HCT116 (cell line): ENCODE measurements around the gene LCNL1. TPM values are rescaled to one million over a fixed set of nuclear protein-coding genes. Genes with fewer than 3 reads are reported as not detected.

Source experiments
- ATAC-seq: fragments of 200-7000 bp; cut with Tn5 transposase; 2 replicates; pipeline ENCODE4 v1.9.1; 2020; ENCODE audit warnings: mild to moderate bottlenecking, moderate library complexity
- BruUV-seq: library from RNA; stranded (reverse); fragments of 400-500 nt; replicated peaks from 2 replicates; lab custom pipeline; 2021; lab: Mats Ljungman, UMichigan
- CTCF ChIA-PET: fragments of 300-600 bp; sonication (Branson Sonifier 250); formaldehyde crosslinking; loops from one replicate; lab custom pipeline; 2021; ENCODE audit warnings: antibody characterized with exemption; lab: Charles Lee
- POLR2A ChIA-PET: fragments of 300-600, 350-600 bp; sonication (Branson Sonifier 250); formaldehyde crosslinking; loops from one replicate; lab custom pipeline; 2021; ENCODE audit warnings: antibody characterized with exemption; lab: Charles Lee
- RAD21 ChIA-PET, 2 experiments: fragments of 300-600 bp; sonication (Branson Sonifier 250); formaldehyde crosslinking; loops; one replicate each; lab custom pipeline; 2023; ENCODE audit warnings: low total read pairs in 2 of 2; ENCODE audit not compliant: uncharacterized antibody in 2 of 2, unreplicated experiment in 2 of 2, low non-redundant PET in 1 of 2; lab: Charles Lee
- DNase-seq: peaks from one replicate; pipeline ENCODE4 v3.0.0-alpha.2; 2010; ENCODE audit warnings: low read depth, low spot score
- H2AFZ ChIP-seq: fragments of 200-600 bp; shearing (Covaris generic), sonication (generic); 2 replicates; pipeline ENCODE4 v1.6.1; 2017; ENCODE audit warnings: low read depth, mixed run types, mixed read lengths, antibody characterized with exemption, low read length; ENCODE audit not compliant: poor library complexity, severe bottlenecking
- H3K27ac ChIP-seq: 2 replicates; pipeline ENCODE4 v1.5.1; 2012; ENCODE audit warnings: low read depth, low read length
- H3K27me3 ChIP-seq: fragments of 200-600 bp; sonication (generic); 2 replicates; pipeline ENCODE4 v1.6.1; 2016; ENCODE audit warnings: mixed run types, low read length, mixed read lengths; ENCODE audit not compliant: insufficient read depth
- H3K36me3 ChIP-seq, 2 experiments: fragments of 200-500 bp in 1 of 2; fragments of 200-600 bp in 1 of 2; sonication (Bioruptor generic) in 1 of 2; sonication (generic) in 1 of 2; 2 replicates each; pipeline versions ENCODE4 v1.5.1 to v1.6.1; 2014 to 2016; ENCODE audit warnings: low read length in 2 of 2, inconsistent platforms in 1 of 2, mixed read lengths in 1 of 2, mixed run types in 1 of 2; ENCODE audit not compliant: insufficient read depth in 2 of 2, control insufficient read depth in 1 of 2
- H3K4me1 ChIP-seq, 2 experiments: fragments of 200-600 bp in 1 of 2; sonication (generic) in 1 of 2; 2 replicates each; pipeline versions ENCODE4 v1.5.1 to v1.6.1; 2012 to 2017; ENCODE audit warnings: low read length in 2 of 2, inconsistent platforms in 1 of 2, mild to moderate bottlenecking in 1 of 2, mixed read lengths in 1 of 2, mixed run types in 1 of 2, moderate library complexity in 1 of 2; ENCODE audit not compliant: insufficient read depth in 2 of 2, control insufficient read depth in 1 of 2
- H3K4me2 ChIP-seq: fragments of 200-600 bp; sonication (generic); 2 replicates; pipeline ENCODE4 v1.6.1; 2017; ENCODE audit warnings: mixed run types, low read length, mixed read lengths
- H3K4me3 ChIP-seq, 2 experiments: fragments of 200-600 bp in 1 of 2; sonication (generic) in 1 of 2; replicated peaks in 1 of 2; 2 replicates each; pipeline ENCODE4 v1.5.1; 2011 to 2016; ENCODE audit warnings: low read length in 2 of 2, control low read depth in 1 of 2, low read depth in 1 of 2, mild to moderate bottlenecking in 1 of 2, mixed read lengths in 1 of 2, mixed run types in 1 of 2
- H3K79me2 ChIP-seq: fragments of 200-600 bp; sonication (generic); 2 replicates; pipeline ENCODE4 v1.6.1; 2017; ENCODE audit warnings: mild to moderate bottlenecking, mixed run types, low read length, moderate library complexity, mixed read lengths; ENCODE audit not compliant: insufficient read depth
- H3K9ac ChIP-seq: fragments of 200-600 bp; sonication (generic); 2 replicates; pipeline ENCODE4 v1.6.1; 2016; ENCODE audit warnings: low read length, mixed read lengths
- H3K9me2 ChIP-seq: fragments of 200-600 bp; sonication (generic), shearing (Covaris generic); 2 replicates; pipeline ENCODE4 v1.6.1; 2017; ENCODE audit warnings: mixed run types, mild to moderate bottlenecking, moderate library complexity; ENCODE audit not compliant: insufficient read depth
- H3K9me3 ChIP-seq, 2 experiments: fragments of 200-500 bp in 1 of 2; fragments of 200-600 bp in 1 of 2; sonication (Bioruptor generic) in 1 of 2; sonication (generic) in 1 of 2; 2 replicates each; pipeline ENCODE4 v1.6.1; 2014 to 2017; ENCODE audit warnings: low read length in 2 of 2, mixed read lengths in 2 of 2, inconsistent platforms in 1 of 2, low read depth in 1 of 2, mild to moderate bottlenecking in 1 of 2, mixed run types in 1 of 2, moderate library complexity in 1 of 2; ENCODE audit not compliant: control insufficient read depth in 1 of 2, insufficient read depth in 1 of 2
- H4K20me1 ChIP-seq: fragments of 200-600 bp; sonication (generic), shearing (Covaris generic); 2 replicates; pipeline ENCODE4 v1.6.1; 2017; ENCODE audit warnings: mixed run types, mild to moderate bottlenecking, moderate library complexity; ENCODE audit not compliant: insufficient read depth
- ATF3 ChIP-seq: IDR thresholded peaks from 2 replicates; pipeline ENCODE4 v1.6.1; 2012
- CBX3 ChIP-seq: IDR thresholded peaks from 2 replicates; pipeline ENCODE4 v1.6.1; 2012; ENCODE audit warnings: low read depth
- CEBPB ChIP-seq: IDR thresholded peaks from 2 replicates; pipeline ENCODE4 v1.6.1; 2012; ENCODE audit warnings: low read depth
- EGR1 ChIP-seq: IDR thresholded peaks from 2 replicates; pipeline ENCODE4 v1.6.1; 2012; ENCODE audit warnings: low read depth
- ELF1 ChIP-seq: IDR thresholded peaks from 2 replicates; pipeline ENCODE4 v1.6.1; 2012; ENCODE audit warnings: low read depth, borderline replicate concordance
- EZH2 ChIP-seq: fragments of 200-600 bp; sonication (generic); IDR thresholded peaks from 2 replicates; pipeline ENCODE4 v1.6.1; 2017; ENCODE audit warnings: antibody characterized with exemption, mixed run types
- EZH2phosphoT487 ChIP-seq: fragments of 200-600 bp; IDR thresholded peaks from 2 replicates; pipeline ENCODE4 v1.6.1; 2018; ENCODE audit warnings: antibody characterized with exemption, borderline replicate concordance
- FOSL1 ChIP-seq: IDR thresholded peaks from 2 replicates; pipeline ENCODE4 v1.6.1; 2012; ENCODE audit warnings: low read depth
- JUND ChIP-seq: IDR thresholded peaks from 2 replicates; pipeline ENCODE4 v1.6.1; 2012
- POLR2A ChIP-seq: IDR thresholded peaks from 2 replicates; pipeline ENCODE4 v1.7.0; 2011; ENCODE audit warnings: borderline replicate concordance; ENCODE audit not compliant: insufficient read depth, insufficient read length; ENCODE audit errors: extremely low read depth
- RAD21 ChIP-seq: IDR thresholded peaks from 2 replicates; pipeline ENCODE4 v1.6.1; 2012; ENCODE audit warnings: low read depth, mild to moderate bottlenecking
- SIN3A ChIP-seq: IDR thresholded peaks from 2 replicates; pipeline ENCODE4 v1.6.1; 2012; ENCODE audit warnings: low read depth
- SP1 ChIP-seq: IDR thresholded peaks from 2 replicates; pipeline ENCODE4 v1.6.1; 2012; ENCODE audit warnings: low read depth
- SRF ChIP-seq: IDR thresholded peaks from 2 replicates; pipeline ENCODE4 v1.6.1; 2012; ENCODE audit warnings: low read depth
- TCF7L2 ChIP-seq: IDR thresholded peaks from 2 replicates; pipeline ENCODE4 v1.7.0; 2011; ENCODE audit warnings: borderline replicate concordance, inconsistent platforms; ENCODE audit not compliant: insufficient read depth, insufficient read length; ENCODE audit errors: extremely low read depth
- ZNF274 ChIP-seq: fragments of 200-500 bp; sonication (Bioruptor generic); IDR thresholded peaks from 2 replicates; pipeline ENCODE4 v1.6.1; 2014; ENCODE audit warnings: mild to moderate bottlenecking, low read depth, low read length, inconsistent platforms
- intact Hi-C: fragments of 100-400 bp; cut with micrococcal nuclease; formaldehyde crosslinking; loops from 2 replicates; pipeline ENCODE4 v1.10.0; 2022
- total RNA-seq: library from RNA; stranded (reverse); gene quantifications from one replicate; pipeline ENCODE4 v1.2.1, GENCODE V29; 2021; ENCODE audit not compliant: unreplicated experiment
- TF ChIP-seq, protein P1 (sequence below): IDR thresholded peaks from 2 replicates; pipeline ENCODE4 v1.6.1; 2012; ENCODE audit warnings: low read depth

The LCNL1 gene
- total RNA-seq, 1 experiment from 2014 or later, result 0.44 TPM

DNA sequence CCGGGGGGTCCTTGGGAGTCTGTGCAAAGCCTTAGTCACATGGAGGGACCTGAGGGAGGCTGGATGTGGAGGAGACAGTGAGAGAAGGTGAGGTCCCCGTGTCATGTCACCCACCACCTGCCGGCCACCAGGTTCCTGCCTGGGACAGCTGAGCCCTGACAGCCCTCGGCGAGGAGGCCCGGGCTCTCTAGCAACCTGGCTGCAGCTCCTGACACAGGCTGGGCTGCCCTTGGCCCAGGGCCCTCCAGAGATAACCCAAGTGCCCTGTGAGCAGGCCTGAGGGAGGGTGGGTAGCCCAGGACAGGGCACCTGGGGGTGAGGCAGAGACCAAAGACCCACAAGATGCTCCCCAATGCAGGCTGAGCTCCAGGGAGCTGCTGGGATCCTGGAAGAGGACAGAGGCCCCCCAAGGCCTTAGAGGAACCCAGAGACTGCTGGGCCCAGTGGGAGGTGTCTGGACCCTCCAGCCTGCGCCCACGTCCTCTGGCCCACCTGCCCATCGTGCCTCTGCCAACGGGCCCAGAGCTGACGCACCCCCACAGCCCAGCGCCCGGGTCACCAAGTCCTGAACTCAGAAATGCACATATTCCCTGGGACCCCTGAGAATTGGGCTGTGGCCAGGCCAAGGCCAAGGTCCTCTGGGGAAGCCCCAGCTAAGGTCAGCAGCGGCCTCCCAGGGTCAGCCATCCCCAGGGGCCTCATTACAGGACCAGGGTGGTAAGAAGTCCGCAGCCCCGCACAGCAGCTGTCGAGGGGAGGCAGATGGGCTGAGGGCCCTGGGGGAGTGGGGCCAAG, 14.3 kb upstream of the LCNL1 start:
- CTCF ChIA-PET, result no interaction called here
- Histone ChIP-seq H3K4me1 (peaks cover 11 to 24% of the 10 kb centered on the region in 2 experiments), H3K36me3 (no peaks in the 10 kb centered on the region), H2AFZ (no peak overlapping the region), H3K4me2 (no peak overlapping the region), H3K4me3 (no peak overlapping the region), H3K27ac (no peak overlapping the region; the same call in 1 of the 2 replicates)
- BruUV-seq, result no TSS peak
- POLR2A ChIA-PET, result interaction anchor here (1.2 kb wide), 1 partner anchor 10 kb away, joined by 5 read pairs; no protein-coding TSS in a partner anchor
- TF ChIP-seq ELF1, result no peak
- TF ChIP-seq RAD21, result no peak
- no peak for TF ChIP-seq CBX3
- TF ChIP-seq ATF3, result no peak
- no peak for TF ChIP-seq EZH2
- no peak for TF ChIP-seq JUND
- no peak for TF ChIP-seq CEBPB
- TF ChIP-seq SP1, result no peak
- TF ChIP-seq SIN3A, result no peak
- no peak for TF ChIP-seq ZNF274
- TF ChIP-seq TCF7L2, result no peak
- TF ChIP-seq EZH2phosphoT487, result no peak
- no peak for TF ChIP-seq EGR1
- TF ChIP-seq SRF, result no peak
- no peak for TF ChIP-seq FOSL1
- TF ChIP-seq, protein P1, sequence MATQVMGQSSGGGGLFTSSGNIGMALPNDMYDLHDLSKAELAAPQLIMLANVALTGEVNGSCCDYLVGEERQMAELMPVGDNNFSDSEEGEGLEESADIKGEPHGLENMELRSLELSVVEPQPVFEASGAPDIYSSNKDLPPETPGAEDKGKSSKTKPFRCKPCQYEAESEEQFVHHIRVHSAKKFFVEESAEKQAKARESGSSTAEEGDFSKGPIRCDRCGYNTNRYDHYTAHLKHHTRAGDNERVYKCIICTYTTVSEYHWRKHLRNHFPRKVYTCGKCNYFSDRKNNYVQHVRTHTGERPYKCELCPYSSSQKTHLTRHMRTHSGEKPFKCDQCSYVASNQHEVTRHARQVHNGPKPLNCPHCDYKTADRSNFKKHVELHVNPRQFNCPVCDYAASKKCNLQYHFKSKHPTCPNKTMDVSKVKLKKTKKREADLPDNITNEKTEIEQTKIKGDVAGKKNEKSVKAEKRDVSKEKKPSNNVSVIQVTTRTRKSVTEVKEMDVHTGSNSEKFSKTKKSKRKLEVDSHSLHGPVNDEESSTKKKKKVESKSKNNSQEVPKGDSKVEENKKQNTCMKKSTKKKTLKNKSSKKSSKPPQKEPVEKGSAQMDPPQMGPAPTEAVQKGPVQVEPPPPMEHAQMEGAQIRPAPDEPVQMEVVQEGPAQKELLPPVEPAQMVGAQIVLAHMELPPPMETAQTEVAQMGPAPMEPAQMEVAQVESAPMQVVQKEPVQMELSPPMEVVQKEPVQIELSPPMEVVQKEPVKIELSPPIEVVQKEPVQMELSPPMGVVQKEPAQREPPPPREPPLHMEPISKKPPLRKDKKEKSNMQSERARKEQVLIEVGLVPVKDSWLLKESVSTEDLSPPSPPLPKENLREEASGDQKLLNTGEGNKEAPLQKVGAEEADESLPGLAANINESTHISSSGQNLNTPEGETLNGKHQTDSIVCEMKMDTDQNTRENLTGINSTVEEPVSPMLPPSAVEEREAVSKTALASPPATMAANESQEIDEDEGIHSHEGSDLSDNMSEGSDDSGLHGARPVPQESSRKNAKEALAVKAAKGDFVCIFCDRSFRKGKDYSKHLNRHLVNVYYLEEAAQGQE, result no peak
- no peak for TF ChIP-seq POLR2A
- TF ChIP-seq, all 23 proteins: peak for 0
- Histone ChIP-seq H3K9ac (no peak overlapping the region), H4K20me1 (no peaks in the 10 kb centered on the region), H3K27me3 (no peaks in the 10 kb centered on the region), H3K79me2 (no peaks in the 10 kb centered on the region), H3K9me2 (no peaks in the 10 kb centered on the region), H3K9me3 (no peaks in the 10 kb centered on the region)
- RAD21 ChIA-PET, result no interaction called here
- intact Hi-C loops, result no loop called here
- no peak for ATAC-seq
- no peak for DNase-seq
